Measurements from ENCODE around the gene PYGB.

- TF ChIP-seq REST (IDR thresholded peaks at IDR 0.05; ENCODE audit: insufficient read depth in 1 of 2, low read depth in 2 of 2, low read length in 2 of 2) (no peak), POLR2AphosphoS5 (IDR thresholded peaks at IDR 0.05; ENCODE audit: low read depth, low read length) (no peak), SIN3A (IDR thresholded peaks at IDR 0.05; ENCODE audit: borderline replicate concordance, insufficient read depth, low read length) (no peak), TAF1 (IDR thresholded peaks at IDR 0.05; ENCODE audit: borderline replicate concordance, insufficient read depth, low read length) (no peak)
Measured at GRCh38 chr20:25245461-25245860, 2.4 kb upstream of the PYGB start.

Measured in PFSK-1 (cell line).